ENCODE data around the gene CCDC50.

CCDC50 gene

GRCh38 chr3:191345334-191345733, 16.1 kb downstream of the CCDC50 start:
- DNase-seq (ENCODE audit: extremely low read depth in 1 of 2, low read depth in 1 of 2) = no peak

GRCh38 chr3:191347228-191347627, 18.0 kb downstream of the CCDC50 start:
- no peak for DNase-seq (ENCODE audit: extremely low read depth in 1 of 2, low read depth in 1 of 2)

GRCh38 chr3:191348098-191348497, 18.9 kb downstream of the CCDC50 start:
- no peak for DNase-seq (ENCODE audit: extremely low read depth in 1 of 2, low read depth in 1 of 2)

- no peak for DNase-seq (ENCODE audit: extremely low read depth in 1 of 2, low read depth in 1 of 2)
Measured at GRCh38 chr3:191350396-191351090, 21.3 kb downstream of the CCDC50 start.

GRCh38 chr3:191352014-191352413, 22.8 kb downstream of the CCDC50 start:
- DNase-seq (ENCODE audit: extremely low read depth in 1 of 2, low read depth in 1 of 2) = no peak

GRCh38 chr3:191353022-191353777, 24.0 kb downstream of the CCDC50 start:
- no peak for DNase-seq (ENCODE audit: extremely low read depth in 1 of 2, low read depth in 1 of 2)

- no peak for DNase-seq (ENCODE audit: extremely low read depth in 1 of 2, low read depth in 1 of 2)
Measured at GRCh38 chr3:191355406-191355805, 26.2 kb downstream of the CCDC50 start.

GRCh38 chr3:191356631-191357439, 27.6 kb downstream of the CCDC50 start:
- DNase-seq (ENCODE audit: extremely low read depth in 1 of 2, low read depth in 1 of 2) = no peak

GRCh38 chr3:191357909-191358308, 28.7 kb downstream of the CCDC50 start:
- DNase-seq (ENCODE audit: extremely low read depth in 1 of 2, low read depth in 1 of 2) = no peak

GRCh38 chr3:191358929-191359328, 29.7 kb downstream of the CCDC50 start:
- DNase-seq (ENCODE audit: extremely low read depth in 1 of 2, low read depth in 1 of 2) = no peak

- DNase-seq (ENCODE audit: extremely low read depth in 1 of 2, low read depth in 1 of 2) = no peak
Measured at GRCh38 chr3:191360620-191361019, 31.4 kb downstream of the CCDC50 start.

- DNase-seq (ENCODE audit: extremely low read depth in 1 of 2, low read depth in 1 of 2) = no peak
Measured at GRCh38 chr3:191361456-191361855, 32.3 kb downstream of the CCDC50 start.

GRCh38 chr3:191362037-191362436, 32.8 kb downstream of the CCDC50 start:
- DNase-seq (ENCODE audit: extremely low read depth in 1 of 2, low read depth in 1 of 2) = no peak

- no peak for DNase-seq (ENCODE audit: extremely low read depth in 1 of 2, low read depth in 1 of 2)
Measured at GRCh38 chr3:191362524-191363090, 33.4 kb downstream of the CCDC50 start.

GRCh38 chr3:191363221-191363620, 34.0 kb downstream of the CCDC50 start:
- DNase-seq (ENCODE audit: extremely low read depth in 1 of 2, low read depth in 1 of 2) = no peak

- DNase-seq (ENCODE audit: extremely low read depth in 1 of 2, low read depth in 1 of 2) = no peak
Measured at GRCh38 chr3:191366675-191367074, 37.5 kb downstream of the CCDC50 start.

- DNase-seq (ENCODE audit: extremely low read depth in 1 of 2, low read depth in 1 of 2) = no peak
Measured at GRCh38 chr3:191368755-191369615, 39.8 kb downstream of the CCDC50 start.

- DNase-seq (ENCODE audit: extremely low read depth in 1 of 2, low read depth in 1 of 2) = no peak
Measured at GRCh38 chr3:191369616-191370010, 40.4 kb downstream of the CCDC50 start.

GRCh38 chr3:191372122-191372521, 42.9 kb downstream of the CCDC50 start:
- DNase-seq (ENCODE audit: extremely low read depth in 1 of 2, low read depth in 1 of 2) = no peak

- DNase-seq (ENCODE audit: extremely low read depth in 1 of 2, low read depth in 1 of 2) = no peak
Measured at GRCh38 chr3:191373327-191373726, 44.1 kb downstream of the CCDC50 start.

Data from activated CD8-positive, alpha-beta memory T cell treated with anti-CD3 and anti-CD28 coated beads for 1 hour (primary cell).